Measurements from ENCODE around the gene SNAP47.

GRCh38 chr1:227740401-227740960, 5.2 kb downstream of the SNAP47 start:
- TF ChIP-seq CTCF (IDR thresholded peaks at IDR 0.05) (no peak), POLR2AphosphoS5 (IDR thresholded peaks at IDR 0.05) (no peak)
